ENCODE data around the gene HDAC9.
A peak's percentile ranks its signal among the peaks of the same experiment; 100 is the strongest.

The HDAC9 gene

GRCh38 chr7:18495412-18496340, at the start of gene HDAC9:
Gene HDAC9 (plus strand): TSS chr7:18495749. CDS start chr7:18496303, 554 bp downstream.
- Histone ChIP-seq H3K4me3 (ENCODE audit: insufficient read length, low read depth) (peak within 1 kb of the TSS; percentile 57), H3K9ac (ENCODE audit: insufficient read length, low read depth) (peak within 1 kb of the TSS; percentile 70)

DNA sequence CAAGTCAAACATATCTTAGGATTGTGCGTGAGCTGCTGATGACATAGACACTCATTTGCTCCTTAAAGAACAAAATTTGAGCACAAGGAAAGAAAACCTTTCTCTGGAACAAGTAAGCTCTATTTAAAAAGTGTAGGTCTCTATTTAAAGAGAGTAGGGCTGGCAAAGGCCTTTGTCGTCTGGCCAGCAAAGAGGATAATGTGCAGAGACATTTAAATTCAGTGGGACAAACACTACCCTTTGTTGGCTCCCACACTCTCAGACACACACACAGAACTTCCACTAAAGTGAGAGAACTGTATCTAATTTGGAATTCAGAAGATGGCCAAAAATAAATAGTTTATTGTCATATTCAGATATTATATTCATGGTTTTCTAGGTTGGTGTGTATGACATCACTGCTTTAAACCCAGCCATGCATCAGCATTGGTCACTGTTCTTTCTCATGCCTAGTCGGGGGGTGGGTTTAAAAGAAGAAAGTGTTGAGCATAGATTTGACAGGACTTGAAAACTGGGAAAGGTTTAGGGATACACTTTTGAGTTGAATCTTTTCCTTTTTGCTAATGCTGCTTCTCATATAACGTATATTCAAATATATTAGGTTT, 49.5 kb upstream of the HDAC9 start:
- H3K27me3 ChIP-seq (ENCODE audit: insufficient read depth, insufficient read length) = no peaks in the 10 kb centered on the region
- TF ChIP-seq YY1 (IDR thresholded peaks at IDR 0.05; ENCODE audit: insufficient read depth, insufficient read length) (no peak), SUZ12 (IDR thresholded peaks at IDR 0.05; ENCODE audit: extremely low read depth, insufficient read depth, insufficient read length) (no peak), ZNF274 (IDR thresholded peaks at IDR 0.05; ENCODE audit: low read depth, low read length) (no peak)
- H3K4me3 ChIP-seq (ENCODE audit: insufficient read length, low read depth) = no peak overlapping the region
- no peaks in the 10 kb centered on the region for H3K36me3 ChIP-seq (ENCODE audit: insufficient read depth, insufficient read length, low read length)
- no peaks in the 10 kb centered on the region for H3K9me3 ChIP-seq (ENCODE audit: insufficient read depth, low read length)
- no peak for DNase-seq (ENCODE audit: low read depth, low spot score)
- no peaks in the 10 kb centered on the region for H3K4me1 ChIP-seq (ENCODE audit: insufficient read depth, insufficient read length)
- no peak overlapping the region for H3K9ac ChIP-seq (ENCODE audit: insufficient read length, low read depth)

More at GRCh38 chr7:18495412-18496340, at the start of gene HDAC9:
- DNase-seq (ENCODE audit: low read depth, low spot score) = peak; percentile 86
- H3K36me3 ChIP-seq (ENCODE audit: insufficient read depth, insufficient read length, low read length) = no peaks in the 10 kb centered on the region
- no peaks in the 10 kb centered on the region for H3K27me3 ChIP-seq (ENCODE audit: insufficient read depth, insufficient read length)
- TF ChIP-seq ZNF274 (IDR thresholded peaks at IDR 0.05; ENCODE audit: low read depth, low read length) (no peak), SUZ12 (IDR thresholded peaks at IDR 0.05; ENCODE audit: extremely low read depth, insufficient read depth, insufficient read length) (no peak), YY1 (IDR thresholded peaks at IDR 0.05; ENCODE audit: insufficient read depth, insufficient read length) (no peak)
- H3K9me3 ChIP-seq (ENCODE audit: insufficient read depth, low read length) = no peaks in the 10 kb centered on the region
- H3K4me1 ChIP-seq (ENCODE audit: insufficient read depth, insufficient read length) = no peaks in the 10 kb centered on the region

GRCh38 chr7:18450019-18450418, 45.5 kb upstream of the HDAC9 start:
- Histone ChIP-seq H3K4me3 (ENCODE audit: insufficient read length, low read depth) (no peak overlapping the region), H3K9ac (ENCODE audit: insufficient read length, low read depth) (no peak overlapping the region), H3K27me3 (ENCODE audit: insufficient read depth, insufficient read length) (no peaks in the 10 kb centered on the region), H3K9me3 (ENCODE audit: insufficient read depth, low read length) (no peaks in the 10 kb centered on the region), H3K36me3 (ENCODE audit: insufficient read depth, insufficient read length, low read length) (no peaks in the 10 kb centered on the region), H3K4me1 (ENCODE audit: insufficient read depth, insufficient read length) (no peaks in the 10 kb centered on the region)
- DNase-seq (ENCODE audit: low read depth, low spot score) = no peak
- no peak for TF ChIP-seq YY1 (IDR thresholded peaks at IDR 0.05; ENCODE audit: insufficient read depth, insufficient read length)

- no peaks in the 10 kb centered on the region for H3K36me3 ChIP-seq (ENCODE audit: insufficient read depth, insufficient read length, low read length)
- no peak for DNase-seq (ENCODE audit: low read depth, low spot score)
- no peaks in the 10 kb centered on the region for H3K9me3 ChIP-seq (ENCODE audit: insufficient read depth, low read length)
- no peaks in the 10 kb centered on the region for H3K27me3 ChIP-seq (ENCODE audit: insufficient read depth, insufficient read length)
- TF ChIP-seq SUZ12 (IDR thresholded peaks at IDR 0.05; ENCODE audit: extremely low read depth, insufficient read depth, insufficient read length) = no peak
- TF ChIP-seq YY1 (IDR thresholded peaks at IDR 0.05; ENCODE audit: insufficient read depth, insufficient read length) = no peak
- no peak for TF ChIP-seq ZNF274 (IDR thresholded peaks at IDR 0.05; ENCODE audit: low read depth, low read length)
- no peak overlapping the region for H3K9ac ChIP-seq (ENCODE audit: insufficient read length, low read depth)
- H3K4me1 ChIP-seq (ENCODE audit: insufficient read depth, insufficient read length) = no peaks in the 10 kb centered on the region
- no peak overlapping the region for H3K4me3 ChIP-seq (ENCODE audit: insufficient read length, low read depth)
These were observed 39.9 kb upstream of the HDAC9 start for GRCh38 chr7:18455606-18456005.

DNA sequence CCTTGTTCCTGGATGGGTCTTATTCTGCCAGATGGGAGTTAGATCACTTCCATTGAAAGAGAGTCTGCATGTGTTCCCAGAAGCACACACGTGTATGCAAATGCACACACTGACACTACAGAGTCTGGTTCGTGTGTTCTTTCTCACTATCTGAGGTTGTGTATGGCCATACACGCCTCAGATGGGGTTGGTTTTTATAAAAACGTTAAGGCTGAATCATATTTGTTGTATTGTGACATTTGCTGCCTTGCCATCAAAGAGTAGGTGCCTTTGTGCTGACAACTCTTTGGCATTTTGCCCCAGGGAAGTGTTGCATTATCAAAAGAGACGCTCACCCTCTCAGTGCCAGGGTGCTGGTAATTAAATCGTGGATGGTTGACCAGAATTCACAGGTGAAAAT, 37.7 kb upstream of the HDAC9 start:
- Histone ChIP-seq H3K4me3 (ENCODE audit: insufficient read length, low read depth) (no peak overlapping the region), H3K27me3 (ENCODE audit: insufficient read depth, insufficient read length) (no peaks in the 10 kb centered on the region), H3K9ac (ENCODE audit: insufficient read length, low read depth) (no peak overlapping the region), H3K4me1 (ENCODE audit: insufficient read depth, insufficient read length) (no peaks in the 10 kb centered on the region), H3K9me3 (ENCODE audit: insufficient read depth, low read length) (no peaks in the 10 kb centered on the region), H3K36me3 (ENCODE audit: insufficient read depth, insufficient read length, low read length) (no peaks in the 10 kb centered on the region)
- no peak for TF ChIP-seq SUZ12 (IDR thresholded peaks at IDR 0.05; ENCODE audit: extremely low read depth, insufficient read depth, insufficient read length)
- DNase-seq (ENCODE audit: low read depth, low spot score) = no peak

DNA sequence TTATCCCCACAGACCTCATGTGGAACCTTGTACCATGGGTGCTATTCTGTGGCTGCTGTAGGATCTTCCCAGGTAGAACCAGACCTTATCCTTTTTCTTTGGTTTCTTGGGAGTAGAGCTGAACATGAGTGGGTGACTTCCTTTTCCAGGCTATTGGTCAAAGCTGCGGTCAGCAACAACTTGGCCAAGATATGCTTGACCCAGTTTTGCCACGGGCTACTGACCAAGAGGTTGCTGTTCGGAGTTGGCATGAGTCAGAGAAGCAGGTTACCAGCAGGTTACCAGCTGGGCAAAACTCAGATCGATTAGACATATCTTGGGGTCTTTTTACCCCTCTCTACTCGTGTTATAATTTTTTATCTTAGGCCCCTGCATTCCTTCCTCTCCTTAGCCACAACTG, 36.7 kb upstream of the HDAC9 start:
- Histone ChIP-seq H3K9ac (ENCODE audit: insufficient read length, low read depth) (no peak overlapping the region), H3K27me3 (ENCODE audit: insufficient read depth, insufficient read length) (no peaks in the 10 kb centered on the region), H3K4me3 (ENCODE audit: insufficient read length, low read depth) (no peak overlapping the region), H3K36me3 (ENCODE audit: insufficient read depth, insufficient read length, low read length) (no peaks in the 10 kb centered on the region), H3K4me1 (ENCODE audit: insufficient read depth, insufficient read length) (no peaks in the 10 kb centered on the region), H3K9me3 (ENCODE audit: insufficient read depth, low read length) (no peaks in the 10 kb centered on the region)
- TF ChIP-seq YY1 (IDR thresholded peaks at IDR 0.05; ENCODE audit: insufficient read depth, insufficient read length) (no peak), SUZ12 (IDR thresholded peaks at IDR 0.05; ENCODE audit: extremely low read depth, insufficient read depth, insufficient read length) (no peak), ZNF274 (IDR thresholded peaks at IDR 0.05; ENCODE audit: low read depth, low read length) (no peak)
- DNase-seq (ENCODE audit: low read depth, low spot score) = no peak

DNA sequence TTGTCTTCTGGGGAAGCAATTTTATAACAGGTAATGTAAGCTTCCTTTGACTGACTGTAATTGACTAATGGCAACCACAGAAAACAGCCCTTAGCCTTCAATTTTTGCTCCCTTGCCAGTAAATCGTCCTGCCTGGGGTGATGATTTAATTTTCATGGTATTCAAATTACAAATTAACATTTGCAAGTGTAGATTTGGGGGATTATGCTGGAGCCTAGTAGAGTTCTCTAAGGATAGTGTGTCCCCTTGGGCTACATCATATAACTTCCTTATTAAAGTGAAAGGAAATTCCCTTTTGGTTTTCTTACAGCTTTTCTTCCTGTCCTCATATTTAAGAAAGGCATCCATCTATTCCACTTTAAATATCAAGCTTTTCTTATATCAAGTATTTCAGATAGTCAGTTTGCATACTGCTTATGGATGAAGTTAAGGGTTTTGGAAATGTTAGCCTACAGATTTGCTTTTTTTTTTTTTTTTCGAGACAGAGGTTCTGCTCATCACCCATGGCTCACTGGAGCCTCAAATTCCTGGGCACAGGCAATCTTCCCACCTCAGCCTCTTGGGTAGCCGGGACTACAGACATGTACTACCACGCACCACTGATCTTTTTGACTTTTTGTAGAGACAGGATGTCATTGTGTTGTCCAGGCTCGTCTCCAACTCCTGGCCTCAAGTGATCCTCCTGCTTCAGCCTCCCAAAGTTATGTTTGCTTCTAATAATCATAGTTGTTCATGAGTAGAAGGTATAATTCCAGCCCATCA, 35.9 kb upstream of the HDAC9 start:
- no peak overlapping the region for H3K9ac ChIP-seq (ENCODE audit: insufficient read length, low read depth)
- H3K4me1 ChIP-seq (ENCODE audit: insufficient read depth, insufficient read length) = no peaks in the 10 kb centered on the region
- TF ChIP-seq ZNF274 (IDR thresholded peaks at IDR 0.05; ENCODE audit: low read depth, low read length) (no peak), YY1 (IDR thresholded peaks at IDR 0.05; ENCODE audit: insufficient read depth, insufficient read length) (no peak), SUZ12 (IDR thresholded peaks at IDR 0.05; ENCODE audit: extremely low read depth, insufficient read depth, insufficient read length) (no peak)
- DNase-seq (ENCODE audit: low read depth, low spot score) = no peak
- H3K27me3 ChIP-seq (ENCODE audit: insufficient read depth, insufficient read length) = no peaks in the 10 kb centered on the region
- H3K9me3 ChIP-seq (ENCODE audit: insufficient read depth, low read length) = no peaks in the 10 kb centered on the region
- no peak overlapping the region for H3K4me3 ChIP-seq (ENCODE audit: insufficient read length, low read depth)
- no peaks in the 10 kb centered on the region for H3K36me3 ChIP-seq (ENCODE audit: insufficient read depth, insufficient read length, low read length)
